Islet precursor cell (in vitro differentiated cells): ENCODE measurements around the gene RTN4R.

Source experiments
- DNase-seq: peaks from one replicate; pipeline ENCODE4 v3.0.0-alpha.2; 2018

The RTN4R gene

GRCh38 chr22:20226760-20227350 lies 41.3 kb downstream of the RTN4R start:
- DNase-seq: no peak

GRCh38 chr22:20226077-20226716 lies 41.9 kb downstream of the RTN4R start:
- DNase-seq: no peak

- no peak for DNase-seq
Observed at GRCh38 chr22:20225693-20225966, 42.5 kb downstream of the RTN4R start.

GRCh38 chr22:20224917-20225692 lies 43.0 kb downstream of the RTN4R start:
- DNase-seq: no peak

GRCh38 chr22:20224256-20224626 lies 43.9 kb downstream of the RTN4R start:
- no peak for DNase-seq

- DNase-seq: no peak
Observed at GRCh38 chr22:20223421-20224255, 44.5 kb downstream of the RTN4R start.

- no peak for DNase-seq
Observed at GRCh38 chr22:20222764-20223420, 45.2 kb downstream of the RTN4R start.

- DNase-seq: no peak
Observed at GRCh38 chr22:20221421-20222340, 46.4 kb downstream of the RTN4R start.

- DNase-seq: no peak
Observed at GRCh38 chr22:20220629-20221026, 47.5 kb downstream of the RTN4R start.

- no peak for DNase-seq
Observed at GRCh38 chr22:20219667-20220628, 48.2 kb downstream of the RTN4R start.

- DNase-seq: no peak
Observed at GRCh38 chr22:20218987-20219386, 49.1 kb downstream of the RTN4R start.

- no peak for DNase-seq
Observed at GRCh38 chr22:20218326-20218872, 49.7 kb downstream of the RTN4R start.

GRCh38 chr22:20217563-20217962 lies 50.6 kb downstream of the RTN4R start:
- DNase-seq: no peak

GRCh38 chr22:20216863-20217499 lies 51.1 kb downstream of the RTN4R start:
- DNase-seq: no peak

GRCh38 chr22:20215742-20216141 lies 52.4 kb downstream of the RTN4R start:
- no peak for DNase-seq

GRCh38 chr22:20214853-20215252 lies 53.3 kb downstream of the RTN4R start:
- DNase-seq: no peak

- no peak for DNase-seq
Observed at GRCh38 chr22:20213833-20214708, 54.0 kb downstream of the RTN4R start.

GRCh38 chr22:20212754-20213699 lies 55.1 kb downstream of the RTN4R start:
- DNase-seq: no peak
